ENCODE data around the gene TIMM50. TPM values are rescaled to one million over a fixed set of nuclear protein-coding genes. Genes with fewer than 3 reads are reported as not detected.

The TIMM50 gene
- polyA plus RNA-seq, 1 of the 3 experiments (the other 2 are of a cell fraction): 98.1 TPM

DNA sequence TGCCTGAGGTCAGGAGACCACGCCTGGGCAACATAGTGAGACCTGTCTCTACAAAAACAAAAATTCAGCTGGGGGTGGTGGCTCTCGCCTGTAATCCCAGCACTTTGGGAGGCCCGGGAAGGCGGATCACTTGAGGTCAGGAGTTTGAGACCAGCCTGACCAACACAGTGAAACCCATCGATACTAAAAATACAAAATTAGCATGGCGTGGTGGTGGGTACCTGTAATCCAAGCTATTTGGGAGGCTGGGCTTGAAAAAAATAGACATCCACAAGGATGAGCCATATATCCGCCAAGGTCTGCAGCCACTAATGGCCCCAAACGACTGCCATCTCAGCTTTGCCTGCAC, 48.0 kb upstream of the TIMM50 start (continued):
- TF ChIP-seq, protein P1, sequence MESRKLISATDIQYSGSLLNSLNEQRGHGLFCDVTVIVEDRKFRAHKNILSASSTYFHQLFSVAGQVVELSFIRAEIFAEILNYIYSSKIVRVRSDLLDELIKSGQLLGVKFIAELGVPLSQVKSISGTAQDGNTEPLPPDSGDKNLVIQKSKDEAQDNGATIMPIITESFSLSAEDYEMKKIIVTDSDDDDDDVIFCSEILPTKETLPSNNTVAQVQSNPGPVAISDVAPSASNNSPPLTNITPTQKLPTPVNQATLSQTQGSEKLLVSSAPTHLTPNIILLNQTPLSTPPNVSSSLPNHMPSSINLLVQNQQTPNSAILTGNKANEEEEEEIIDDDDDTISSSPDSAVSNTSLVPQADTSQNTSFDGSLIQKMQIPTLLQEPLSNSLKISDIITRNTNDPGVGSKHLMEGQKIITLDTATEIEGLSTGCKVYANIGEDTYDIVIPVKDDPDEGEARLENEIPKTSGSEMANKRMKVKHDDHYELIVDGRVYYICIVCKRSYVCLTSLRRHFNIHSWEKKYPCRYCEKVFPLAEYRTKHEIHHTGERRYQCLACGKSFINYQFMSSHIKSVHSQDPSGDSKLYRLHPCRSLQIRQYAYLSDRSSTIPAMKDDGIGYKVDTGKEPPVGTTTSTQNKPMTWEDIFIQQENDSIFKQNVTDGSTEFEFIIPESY (IDR thresholded peaks at IDR 0.05; ENCODE audit: borderline replicate concordance, low read depth): no peak
- TF ChIP-seq EZH2phosphoT487 (IDR thresholded peaks at IDR 0.05; ENCODE audit: borderline replicate concordance, low read depth) (no peak), NFIC (IDR thresholded peaks at IDR 0.05; ENCODE audit: borderline replicate concordance) (no peak), TAF1 (IDR thresholded peaks at IDR 0.05; ENCODE audit: borderline replicate concordance, low read depth, low read length) (no peak), TCF12 (IDR thresholded peaks at IDR 0.05) (no peak), JUND (IDR thresholded peaks at IDR 0.05) (no peak), SIN3A (IDR thresholded peaks at IDR 0.05; ENCODE audit: borderline replicate concordance, low read depth, low read length) (no peak)
- TF ChIP-seq, protein P2, sequence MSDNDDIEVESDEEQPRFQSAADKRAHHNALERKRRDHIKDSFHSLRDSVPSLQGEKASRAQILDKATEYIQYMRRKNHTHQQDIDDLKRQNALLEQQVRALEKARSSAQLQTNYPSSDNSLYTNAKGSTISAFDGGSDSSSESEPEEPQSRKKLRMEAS (IDR thresholded peaks at IDR 0.05; ENCODE audit: low read depth): no peak

DNA sequence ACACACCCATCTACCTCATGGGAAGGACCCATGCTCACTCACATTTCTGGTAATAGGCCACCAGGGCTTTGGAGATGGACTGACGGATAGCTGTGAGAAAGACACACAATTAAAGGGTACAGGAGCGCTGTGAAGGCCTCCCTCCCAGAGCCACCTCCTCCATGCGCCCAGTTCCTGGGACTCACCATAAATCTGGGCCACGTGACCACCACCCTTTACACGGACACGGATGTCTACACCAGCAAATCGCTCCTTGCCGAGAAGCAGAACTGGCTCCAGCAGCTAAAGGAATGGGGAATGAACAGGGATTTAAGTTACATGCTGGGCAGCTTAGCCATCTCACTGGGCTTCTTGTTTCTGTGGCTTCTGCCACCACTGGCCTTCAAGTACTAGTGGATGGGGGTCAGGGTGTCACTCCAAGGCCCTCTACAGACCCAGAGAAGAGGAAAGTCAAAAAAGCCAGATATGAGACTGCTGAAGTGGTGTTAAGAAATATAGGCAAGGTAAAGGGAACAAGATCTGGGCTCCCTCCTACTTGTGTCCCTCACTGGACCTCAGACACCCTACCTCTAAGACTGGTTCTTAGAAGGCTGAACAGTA, 47.1 kb upstream of the TIMM50 start:
- ChIA-PET CTCF (interaction anchor here (0.8 to 3.4 kb wide), 7 partner anchors 14 to 238 kb away, joined by 3 to 18 read pairs (median 4); partner anchors contain the start of genes EID2B and PLEKHG2), POLR2A (interaction anchor here (1.1 kb wide), 1 partner anchor 20 kb away, joined by 3 read pairs; no protein-coding TSS in a partner anchor)
- H3K27ac ChIP-seq (ENCODE audit: low read depth in 2 of 2, low read length in 1 of 2): peak overlapping the region in 1 of 2 experiments; percentile 92; a peak in 2 of 4 replicates

More for the DNA sequence above, 47.1 kb upstream of the TIMM50 start:
- Histone ChIP-seq H3K9me2 (no peaks in the 10 kb centered on the region), H3K36me3 (replicated peaks in 1 of 2; ENCODE audit: control insufficient read depth in 1 of 2, insufficient read depth in 2 of 2, low read length in 1 of 2) (peaks cover 21 to 33% of the 10 kb centered on the region in 2 experiments), H3K4me3 (ENCODE audit: low read depth in 2 of 2, low read length in 1 of 2) (no peak overlapping the region), H4K20me1 (ENCODE audit: insufficient read depth) (peaks cover 14% of the 10 kb centered on the region), H3K79me2 (ENCODE audit: insufficient read depth) (peaks cover 25% of the 10 kb centered on the region), H3K27me3 (ENCODE audit: insufficient read depth) (no peaks in the 10 kb centered on the region), H3K9me3 (no peaks in the 10 kb centered on the region), H3K4me2 (peak overlapping the region; percentile 99; the same call in 1 of the 2 replicates), H3F3A (replicated peaks; ENCODE audit: insufficient read depth) (peaks cover 61% of the 10 kb centered on the region), H3K9ac (peak overlapping the region; percentile 99; the same call in 1 of the 2 replicates), H3K4me1 (ENCODE audit: control insufficient read depth in 1 of 2, insufficient read depth in 2 of 2, low read depth in 1 of 2, low read length in 1 of 2) (peaks cover 19 to 27% of the 10 kb centered on the region in 2 experiments; a peak in 3 of 4 replicates), H2AFZ (ENCODE audit: low read depth) (no peak overlapping the region)
- DNase-seq: no peak
- TF ChIP-seq RFX5 (IDR thresholded peaks at IDR 0.05; ENCODE audit: low read length) (no peak), SIN3A (IDR thresholded peaks at IDR 0.05; ENCODE audit: borderline replicate concordance, low read depth, low read length) (no peak)
- WGBS (ENCODE audit: low lambda C conversion rate): 89% methylated on average over 8 of the region's 8 CpGs
